Measurements from ENCODE around the gene THAP7. TPM values are rescaled to one million over a fixed set of nuclear protein-coding genes. Genes with fewer than 3 reads are reported as not detected.
A peak's percentile ranks its signal among the peaks of the same experiment; 100 is the strongest.

The THAP7 gene
- total and polyA plus RNA-seq, 9 of the 15 experiments (the other 6 are each of a cell fraction or from before 2014, with no cell fraction given) = 7.9 to 263 (median 84.1) TPM

DNA sequence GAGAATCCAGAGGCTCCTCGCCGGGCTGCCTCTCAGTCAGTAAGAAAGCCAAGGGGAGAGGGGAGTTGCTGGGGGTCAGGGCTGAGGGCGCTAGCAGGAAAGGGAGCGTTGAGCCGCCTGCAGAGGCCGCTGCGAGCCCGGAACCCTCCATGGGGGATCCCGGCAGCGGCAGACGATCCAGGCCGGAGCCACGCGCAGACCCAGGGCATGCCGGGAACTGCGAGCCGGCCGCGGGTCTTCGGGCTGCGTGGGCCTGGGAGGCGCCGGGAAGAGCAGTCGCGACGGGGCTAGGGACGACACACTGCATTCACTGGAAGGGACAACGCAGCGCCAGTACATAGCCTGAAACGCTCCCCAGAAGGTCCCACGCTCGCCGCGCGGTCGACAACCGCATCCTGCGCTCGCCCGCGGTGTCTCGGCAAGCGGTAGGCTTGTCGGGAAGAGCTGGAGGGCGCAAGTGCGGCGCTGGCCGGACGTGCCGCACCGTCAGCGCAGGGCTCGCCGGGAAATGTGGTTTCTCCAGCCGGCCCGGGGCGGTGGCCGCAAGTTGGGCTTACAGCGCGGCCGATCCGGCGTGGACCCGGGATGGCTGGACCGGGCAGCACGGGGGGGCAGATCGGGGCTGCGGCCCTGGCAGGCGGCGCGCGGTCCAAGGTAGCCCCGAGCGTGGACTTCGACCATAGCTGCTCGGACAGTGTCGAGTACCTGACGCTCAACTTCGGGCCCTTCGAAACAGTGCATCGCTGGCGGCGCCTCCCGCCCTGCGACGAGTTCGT, 19.9 kb downstream of the THAP7 start, which contains the start of gene LZTR1 (continued):
- peak; percentile 89 for TF ChIP-seq IRF9 (tag; IDR thresholded peaks at IDR 0.05)
- TF ChIP-seq NR4A1 (CRISPR knock-in tag; IDR thresholded peaks at IDR 0.05) = peak; percentile 100
- peak; percentile 99 for TF ChIP-seq NR4A1 (tag; IDR thresholded peaks at IDR 0.05)
- peak; percentile 88 for TF ChIP-seq HDAC6 (IDR thresholded peaks at IDR 0.05; ENCODE audit: low read depth, low read length)
- peak; percentile 92 for TF ChIP-seq TCF15 (CRISPR knock-in tag; IDR thresholded peaks at IDR 0.05)
- TF ChIP-seq ZC3H8 (IDR thresholded peaks at IDR 0.05) = no peak
- TF ChIP-seq KLF6 (CRISPR knock-in tag; IDR thresholded peaks at IDR 0.05; ENCODE audit: borderline replicate concordance) = peak; percentile 95
- TF ChIP-seq RAD51 (IDR thresholded peaks at IDR 0.05; ENCODE audit: borderline replicate concordance, low read depth) = no peak
- no peak for TF ChIP-seq PCBP1 (IDR thresholded peaks at IDR 0.05; ENCODE audit: low read depth, low read length, poor library complexity, severe bottlenecking)
- TF ChIP-seq CHD1 (IDR thresholded peaks at IDR 0.05; ENCODE audit: low read length) = peak; percentile 76
- no peak for TF ChIP-seq ZNF785 (CRISPR knock-in tag; IDR thresholded peaks at IDR 0.05)
- TF ChIP-seq MBD2 (IDR thresholded peaks at IDR 0.05; ENCODE audit: borderline replicate concordance, low read depth) = no peak
- TF ChIP-seq CC2D1A (IDR thresholded peaks at IDR 0.05) = no peak
- TF ChIP-seq BHLHE40 (IDR thresholded peaks at IDR 0.05; ENCODE audit: low read length) = peak; percentile 74
- peak; percentile 88 for TF ChIP-seq ZNF134 (CRISPR knock-in tag; conservative IDR thresholded peaks at IDR 0.05)
- TF ChIP-seq ZNF644 (tag; IDR thresholded peaks at IDR 0.05; ENCODE audit: low read depth) = no peak
- peak; percentile 62 for TF ChIP-seq ZNF384 (IDR thresholded peaks at IDR 0.05; ENCODE audit: low read depth, low read length)
- TF ChIP-seq HCFC1 (IDR thresholded peaks at IDR 0.05; ENCODE audit: low read depth, low read length) = peak; percentile 95
- TF ChIP-seq TEAD4 (IDR thresholded peaks at IDR 0.05; ENCODE audit: low read length) = no peak
- TF ChIP-seq TEAD4 (CRISPR knock-in tag; IDR thresholded peaks at IDR 0.05; ENCODE audit: borderline replicate concordance) = no peak
- no peak for TF ChIP-seq ZBTB1 (CRISPR knock-in tag; IDR thresholded peaks at IDR 0.05; ENCODE audit: borderline replicate concordance, low read depth)
- peak; percentile 99 for TF ChIP-seq DMBX1 (CRISPR knock-in tag; IDR thresholded peaks at IDR 0.05; ENCODE audit: borderline replicate concordance)
- no peak for TF ChIP-seq GATAD2B (IDR thresholded peaks at IDR 0.05; ENCODE audit: borderline replicate concordance)
- peak; percentile 85 for TF ChIP-seq ZNF75A (CRISPR knock-in tag; IDR thresholded peaks at IDR 0.05)
- TF ChIP-seq PHB2 (IDR thresholded peaks at IDR 0.05; ENCODE audit: low read depth) = no peak
- TF ChIP-seq SMAD1 (IDR thresholded peaks at IDR 0.05; ENCODE audit: low read depth, low read length, partially characterized antibody) = peak; percentile 97
- TF ChIP-seq RHOXF2B (CRISPR knock-in tag; conservative IDR thresholded peaks at IDR 0.05) = peak; percentile 98
- peak; percentile 13 for TF ChIP-seq ZSCAN32 (CRISPR knock-in tag; IDR thresholded peaks at IDR 0.05)
- no peak for TF ChIP-seq CSDE1 (IDR thresholded peaks at IDR 0.05)
- TF ChIP-seq ZNF174 (CRISPR knock-in tag; IDR thresholded peaks at IDR 0.05) = peak; percentile 65; the same call in 1 of the 2 replicates
- TF ChIP-seq ZNF41 (CRISPR knock-in tag; conservative IDR thresholded peaks at IDR 0.05) = peak; percentile 85
- TF ChIP-seq FOSL1 (tag; conservative IDR thresholded peaks at IDR 0.05) = no peak
- TF ChIP-seq NBN (IDR thresholded peaks at IDR 0.05; ENCODE audit: low read depth) = no peak
